IMR-90 (cell line): ENCODE measurements around the gene ELMO1.

ENCODE experiments used
- BHLHE40 ChIP-seq: fragments of 150-350 bp; IDR thresholded peaks from 2 replicates; pipeline ENCODE4 v1.6.1; 2016; ENCODE audit warnings: mild to moderate bottlenecking, low read depth, low read length
- CEBPB ChIP-seq: IDR thresholded peaks from 2 replicates; pipeline ENCODE4 v1.6.1; 2012; ENCODE audit warnings: low read depth, low read length, improper control_type of control experiment
- CHD1 ChIP-seq: IDR thresholded peaks from 2 replicates; pipeline ENCODE4 v1.6.1; 2012; ENCODE audit warnings: low read depth, low read length, improper control_type of control experiment
- CTCF ChIP-seq: conservative IDR thresholded peaks from 2 replicates; pipeline ENCODE4 v1.5.1; 2012; ENCODE audit warnings: mild to moderate bottlenecking, low read depth, low read length, improper control_type of control experiment
- ELK1 ChIP-seq: fragments of 150-350 bp; IDR thresholded peaks from 2 replicates; pipeline ENCODE4 v1.6.1; 2016; ENCODE audit warnings: low read depth, mild to moderate bottlenecking, low read length, moderate library complexity, borderline replicate concordance
- FOS ChIP-seq: fragments of 150-350 bp; IDR thresholded peaks from 2 replicates; pipeline ENCODE4 v1.6.1; 2016; ENCODE audit warnings: low read depth, low read length
- MAFK ChIP-seq: IDR thresholded peaks from 2 replicates; pipeline ENCODE4 v1.6.1; 2012; ENCODE audit warnings: low read depth, low read length, improper control_type of control experiment
- MXI1 ChIP-seq: IDR thresholded peaks from 2 replicates; pipeline ENCODE4 v1.6.1; 2012; ENCODE audit warnings: low read depth, mild to moderate bottlenecking, low read length, moderate library complexity, borderline replicate concordance
- NFE2L2 ChIP-seq: fragments of 150-350 bp; IDR thresholded peaks from 2 replicates; pipeline ENCODE4 v1.6.1; 2016; ENCODE audit warnings: low read depth, mild to moderate bottlenecking, low read length
- POLR2A ChIP-seq: IDR thresholded peaks from 2 replicates; pipeline ENCODE4 v1.6.1; 2012; ENCODE audit warnings: mild to moderate bottlenecking, low read depth, low read length
- RAD21 ChIP-seq: IDR thresholded peaks from 2 replicates; pipeline ENCODE4 v1.6.1; 2012; ENCODE audit warnings: low read length, improper control_type of control experiment
- RFX5 ChIP-seq: IDR thresholded peaks from 2 replicates; pipeline ENCODE4 v1.8.0; 2012; ENCODE audit warnings: low read depth, mild to moderate bottlenecking, low read length, moderate library complexity

- TF ChIP-seq CTCF (no peak), POLR2A (no peak), ELK1 (no peak), CEBPB (no peak), FOS (no peak), MAFK (no peak), RAD21 (no peak), CHD1 (no peak), BHLHE40 (no peak), RFX5 (no peak), MXI1 (no peak), NFE2L2 (no peak)
Observed at GRCh38 chr7:37100735-37101331, 347.8 kb downstream of the ELMO1 start.
